DND-41 (cell line): Measurements from ENCODE around the gene PRPSAP1.

Experiments used
- CTCF ChIP-seq: IDR thresholded peaks from 2 replicates; pipeline ENCODE4 v1.5.1; 2012; ENCODE audit warnings: borderline replicate concordance, low read length, moderate library complexity, mild to moderate bottlenecking; ENCODE audit not compliant: poor library complexity, severe bottlenecking; ENCODE audit errors: extremely low read depth
- EZH2 ChIP-seq: IDR thresholded peaks from 3 replicates; pipeline ENCODE4 v1.6.1; 2012; ENCODE audit warnings: borderline replicate concordance, low read depth, mild to moderate bottlenecking, moderate library complexity, low read length, inconsistent platforms; ENCODE audit not compliant: severe bottlenecking

GRCh38 chr17:76326306-76326705, 27.4 kb downstream of the PRPSAP1 start:
- TF ChIP-seq CTCF (no peak), EZH2 (no peak)
